GM23248 (cell line): Measurements from ENCODE around the gene DHH. TPM values are rescaled to one million over a fixed set of nuclear protein-coding genes. Genes with fewer than 3 reads are reported as not detected.

ENCODE experiments used
- DNase-seq: peaks from one replicate; pipeline ENCODE4 v3.0.0-alpha.2; 2015
- H2AFZ ChIP-seq: fragments of 200-600 bp; sonication (generic); 2 replicates; pipeline ENCODE4 v1.6.1; 2016; ENCODE audit warnings: antibody characterized with exemption
- H3F3A ChIP-seq: fragments of 200-600 bp; sonication (generic); 2 replicates; pipeline ENCODE4 v1.6.1; 2016; ENCODE audit warnings: mild to moderate bottlenecking, antibody characterized with exemption, mixed run types; ENCODE audit not compliant: insufficient read depth
- H3K27ac ChIP-seq: fragments of 200-600 bp; sonication (generic); 2 replicates; pipeline ENCODE4 v1.5.1; 2016; ENCODE audit warnings: mild to moderate bottlenecking
- H3K27me3 ChIP-seq: fragments of 200-600 bp; sonication (generic); replicated peaks from 2 replicates; pipeline ENCODE4 v1.6.1; 2016; ENCODE audit warnings: mild to moderate bottlenecking; ENCODE audit not compliant: insufficient read depth
- H3K36me3 ChIP-seq: fragments of 200-600 bp; sonication (generic); 2 replicates; pipeline ENCODE4 v1.6.1; 2016; ENCODE audit warnings: low read depth, mild to moderate bottlenecking
- H3K4me1 ChIP-seq: fragments of 200-600 bp; sonication (generic); 2 replicates; pipeline ENCODE4 v1.6.1; 2016; ENCODE audit warnings: mild to moderate bottlenecking; ENCODE audit not compliant: insufficient read depth
- H3K4me2 ChIP-seq: fragments of 200-600 bp; sonication (generic); one replicate; pipeline ENCODE4 v1.6.1; 2016; ENCODE audit warnings: mild to moderate bottlenecking; ENCODE audit not compliant: unreplicated experiment
- H3K4me3 ChIP-seq: fragments of 200-600 bp; sonication (generic); 2 replicates; pipeline ENCODE4 v1.5.1; 2016; ENCODE audit warnings: mild to moderate bottlenecking
- H3K79me2 ChIP-seq: fragments of 200-600 bp; sonication (generic); 2 replicates; pipeline ENCODE4 v1.6.1; 2016; ENCODE audit warnings: mild to moderate bottlenecking; ENCODE audit not compliant: insufficient read depth
- H3K9ac ChIP-seq: fragments of 200-600 bp; sonication (generic); 2 replicates; pipeline ENCODE4 v1.6.1; 2016; ENCODE audit warnings: mild to moderate bottlenecking
- H3K9me2 ChIP-seq: fragments of 200-600 bp; sonication (generic); 2 replicates; pipeline ENCODE4 v1.6.1; 2016; ENCODE audit warnings: mixed run types, mild to moderate bottlenecking, moderate library complexity; ENCODE audit not compliant: insufficient read depth
- H3K9me3 ChIP-seq: fragments of 200-600 bp; sonication (generic); one replicate; pipeline ENCODE4 v1.6.1; 2017; ENCODE audit warnings: low read depth
- H4K20me1 ChIP-seq: fragments of 200-600 bp; sonication (generic); 2 replicates; pipeline ENCODE4 v1.6.0; 2016; ENCODE audit not compliant: insufficient read depth
- EZH2 ChIP-seq: fragments of 200-600 bp; sonication (generic); IDR thresholded peaks from 2 replicates; pipeline ENCODE4 v1.6.1; 2018; ENCODE audit warnings: antibody characterized with exemption, mild to moderate bottlenecking; ENCODE audit not compliant: insufficient read depth, poor library complexity, severe bottlenecking
- EZH2phosphoT487 ChIP-seq: fragments of 200-600 bp; sonication (generic); IDR thresholded peaks from 2 replicates; pipeline ENCODE4 v1.6.1; 2018; ENCODE audit warnings: antibody characterized with exemption, moderate library complexity, mild to moderate bottlenecking, low read depth; ENCODE audit not compliant: insufficient read depth
- WGBS, 2 experiments: methylation state at CpG; one replicate each; pipeline ENCODE4 v1.1.6; 2015 to 2017; ENCODE audit warnings: low lambda C conversion rate in 2 of 2, low coverage in 1 of 2; ENCODE audit errors: missing lambda C conversion rate in 2 of 2; 5-methylcytosine and 5-hydroxymethylcytosine counted together
- in situ Hi-C: fragments of 300-500 bp; cut with MboI; formaldehyde crosslinking; loops from 2 replicates; pipeline ENCODE4 v1.15.0; 2020
- polyA plus RNA-seq: library from polyadenylated mRNA; unstranded; fragments of >200 nt; fragmentation: Nextera tagmentation; extraction: Ambion mirVana; gene quantifications from 2 replicates; pipeline ENCODE4 v1.2.1, GENCODE V29; 2016
- total RNA-seq: library from RNA; depleted of rRNA; stranded (reverse); fragments of >200 nt; shearing (Covaris generic); gene quantifications from 2 replicates; pipeline ENCODE4 v1.2.3, GENCODE V29; 2014

The DHH gene
- total and polyA plus RNA-seq, 2 experiments from 2014 or later, result not detected

DNA sequence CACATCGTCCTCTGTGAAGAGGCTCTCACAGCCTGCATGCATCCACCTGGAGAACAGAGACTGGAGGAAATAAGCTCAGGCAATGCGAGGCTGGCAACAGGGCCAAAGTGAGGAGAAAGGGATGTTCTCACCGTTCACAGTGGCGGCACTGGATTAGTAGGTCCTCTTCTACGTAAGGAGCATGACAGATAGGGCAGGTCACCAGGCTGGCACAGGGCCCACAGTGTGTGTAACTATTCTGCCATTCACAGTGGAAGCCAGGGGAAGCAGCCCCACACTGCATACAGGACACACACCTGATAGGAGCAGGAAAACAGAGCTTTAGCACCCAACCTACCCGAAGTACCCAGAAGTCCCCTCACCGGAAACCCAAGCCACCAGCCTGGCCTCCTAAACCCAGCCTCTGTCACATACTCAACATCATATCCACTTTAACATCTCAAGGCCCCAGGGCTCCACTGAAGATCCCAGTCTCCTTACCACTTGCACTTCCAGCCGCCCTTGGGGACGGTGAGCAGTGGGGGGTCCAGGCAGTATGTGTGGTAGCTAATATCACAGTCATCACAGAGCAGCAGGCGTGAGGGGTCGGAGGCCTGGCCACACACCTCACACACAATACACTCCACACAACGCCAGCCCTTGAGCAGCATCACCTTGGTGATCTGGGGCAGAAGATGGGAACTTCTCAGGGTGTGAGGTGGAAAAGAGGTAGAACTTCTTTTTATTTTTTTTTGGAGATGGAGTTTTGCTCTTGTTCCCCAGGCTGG is 48.3 kb downstream of the DHH start:
- peaks cover 46% of the 10 kb centered on the region for H3K79me2 ChIP-seq
- H3K4me1 ChIP-seq, result peaks cover 3% of the 10 kb centered on the region; the same call in 1 of the 2 replicates
- H2AFZ ChIP-seq, result no peak overlapping the region
- peaks cover 58% of the 10 kb centered on the region for H3K36me3 ChIP-seq
- TF ChIP-seq EZH2phosphoT487 (no peak), EZH2 (no peak)
- no peak overlapping the region for H3K27ac ChIP-seq
- DNase-seq, result no peak
- WGBS, 2 experiments, result 90 to 92% methylated on average over 12 of the region's 12 CpGs
- in situ Hi-C loops, result no loop called here
- H3K4me3 ChIP-seq, result no peak overlapping the region
- no peaks in the 10 kb centered on the region for H4K20me1 ChIP-seq
- no peaks in the 10 kb centered on the region for H3F3A ChIP-seq
- no peak overlapping the region for H3K9ac ChIP-seq
- no peaks in the 10 kb centered on the region for H3K9me2 ChIP-seq
- no peak overlapping the region for H3K4me2 ChIP-seq
- no peaks in the 10 kb centered on the region for H3K9me3 ChIP-seq
- H3K27me3 ChIP-seq, result no peaks in the 10 kb centered on the region

GRCh38 chr12:49044660-49045059 is 49.9 kb downstream of the DHH start:
- Histone ChIP-seq H3K27me3 (no peaks in the 10 kb centered on the region), H3K9ac (no peak overlapping the region), H3K36me3 (peaks cover 48% of the 10 kb centered on the region), H4K20me1 (no peaks in the 10 kb centered on the region), H3F3A (no peaks in the 10 kb centered on the region), H3K79me2 (peaks cover 31% of the 10 kb centered on the region), H3K9me2 (no peaks in the 10 kb centered on the region), H3K4me3 (no peak overlapping the region), H3K9me3 (no peaks in the 10 kb centered on the region), H3K4me2 (no peak overlapping the region), H3K4me1 (peaks cover 1% of the 10 kb centered on the region; the same call in 1 of the 2 replicates), H2AFZ (no peak overlapping the region), H3K27ac (no peak overlapping the region)
- in situ Hi-C loops, result no loop called here
- no peak for DNase-seq
- TF ChIP-seq EZH2, result no peak
- TF ChIP-seq EZH2phosphoT487, result no peak
- WGBS, 2 experiments, result 94 to 95% methylated on average over 12 of the region's 12 CpGs

DNA sequence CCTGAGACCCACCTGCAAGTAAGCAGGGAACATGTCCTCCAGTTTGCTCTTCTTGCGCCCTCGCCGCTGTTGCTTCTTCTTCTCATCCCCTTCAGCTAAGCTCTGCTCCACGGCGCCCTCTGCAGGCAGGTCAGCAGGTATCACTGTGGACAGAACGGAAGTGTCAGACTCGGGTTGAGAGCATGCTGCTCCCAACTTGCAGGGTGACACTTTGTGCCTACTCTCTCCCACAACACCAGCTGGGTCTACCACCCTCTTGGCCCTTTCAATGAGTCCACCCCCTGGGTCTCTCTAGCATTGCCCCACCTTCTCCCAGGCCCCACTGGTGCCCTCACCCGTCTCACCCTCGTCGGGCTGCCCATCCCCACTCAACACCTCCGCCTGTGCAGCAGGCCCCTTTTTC is 50.7 kb downstream of the DHH start:
- Histone ChIP-seq H3K27me3 (no peaks in the 10 kb centered on the region), H3K4me3 (no peak overlapping the region), H4K20me1 (no peaks in the 10 kb centered on the region), H3K27ac (no peak overlapping the region), H3F3A (no peaks in the 10 kb centered on the region), H3K9ac (no peak overlapping the region), H3K4me1 (no peaks in the 10 kb centered on the region), H3K4me2 (no peak overlapping the region), H3K79me2 (peaks cover 23% of the 10 kb centered on the region), H3K9me3 (no peaks in the 10 kb centered on the region), H3K36me3 (peaks cover 40% of the 10 kb centered on the region), H2AFZ (no peak overlapping the region), H3K9me2 (no peaks in the 10 kb centered on the region)
- in situ Hi-C loops, result no loop called here
- TF ChIP-seq EZH2phosphoT487 (no peak), EZH2 (no peak)
- 61 to 65% methylated on average over 11 of the region's 11 CpGs for WGBS, 2 experiments
- peak; percentile 67 for DNase-seq

GRCh38 chr12:49043241-49043640 is 51.4 kb downstream of the DHH start:
- 96 to 98% methylated on average over 4 of the region's 4 CpGs for WGBS, 2 experiments
- Histone ChIP-seq H3K9me3 (no peaks in the 10 kb centered on the region), H3K9me2 (no peaks in the 10 kb centered on the region), H3K4me3 (no peak overlapping the region), H3K4me2 (no peak overlapping the region), H3K27ac (no peak overlapping the region), H3K36me3 (peaks cover 34% of the 10 kb centered on the region), H3K79me2 (peaks cover 20% of the 10 kb centered on the region), H2AFZ (no peak overlapping the region), H3K9ac (no peak overlapping the region), H3K27me3 (no peaks in the 10 kb centered on the region), H3F3A (no peaks in the 10 kb centered on the region), H4K20me1 (no peaks in the 10 kb centered on the region), H3K4me1 (no peaks in the 10 kb centered on the region)
- DNase-seq, result no peak
- no peak for TF ChIP-seq EZH2phosphoT487
- no peak for TF ChIP-seq EZH2
- in situ Hi-C loops, result no loop called here
